ENCODE measurements around the gene EVC2.

DNA sequence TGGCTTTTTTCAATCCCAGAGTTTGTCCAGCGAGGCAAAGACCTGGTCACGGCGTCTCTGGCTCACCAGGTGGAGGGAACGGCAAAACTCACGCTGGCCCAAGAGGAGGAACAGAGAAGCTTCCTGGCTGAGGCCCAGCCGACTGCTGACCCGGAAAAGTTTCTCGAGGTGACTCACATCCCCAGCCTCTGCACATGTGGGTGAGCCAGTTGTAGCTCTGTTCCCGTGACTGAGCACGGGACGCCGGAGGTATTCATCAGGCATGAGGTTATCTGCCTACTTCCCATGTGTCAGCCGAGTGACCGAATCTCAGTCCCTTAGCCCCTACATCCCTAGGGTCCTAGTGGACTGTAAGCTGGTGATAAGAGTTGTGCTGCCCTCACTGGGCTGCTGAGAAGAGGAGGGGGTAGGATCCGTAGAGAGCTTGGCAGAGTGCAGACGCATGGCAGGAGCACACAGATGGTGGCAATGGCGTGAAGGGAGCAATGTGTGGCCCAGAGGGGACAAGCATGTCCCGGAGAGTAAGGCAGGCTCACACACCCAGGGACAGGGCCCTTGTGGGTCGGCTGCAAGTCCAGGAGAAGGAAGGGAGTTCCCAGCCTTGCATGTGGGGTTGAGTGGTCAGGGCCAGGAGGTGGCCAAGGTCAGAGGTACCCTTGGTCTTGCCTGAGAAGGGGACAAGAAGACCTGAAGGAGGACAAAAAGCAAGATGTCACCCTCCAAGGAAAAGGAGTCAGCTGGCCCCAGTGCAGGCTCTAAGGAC, 45.6 kb upstream of the EVC2 start:
- TF ChIP-seq, protein P1, sequence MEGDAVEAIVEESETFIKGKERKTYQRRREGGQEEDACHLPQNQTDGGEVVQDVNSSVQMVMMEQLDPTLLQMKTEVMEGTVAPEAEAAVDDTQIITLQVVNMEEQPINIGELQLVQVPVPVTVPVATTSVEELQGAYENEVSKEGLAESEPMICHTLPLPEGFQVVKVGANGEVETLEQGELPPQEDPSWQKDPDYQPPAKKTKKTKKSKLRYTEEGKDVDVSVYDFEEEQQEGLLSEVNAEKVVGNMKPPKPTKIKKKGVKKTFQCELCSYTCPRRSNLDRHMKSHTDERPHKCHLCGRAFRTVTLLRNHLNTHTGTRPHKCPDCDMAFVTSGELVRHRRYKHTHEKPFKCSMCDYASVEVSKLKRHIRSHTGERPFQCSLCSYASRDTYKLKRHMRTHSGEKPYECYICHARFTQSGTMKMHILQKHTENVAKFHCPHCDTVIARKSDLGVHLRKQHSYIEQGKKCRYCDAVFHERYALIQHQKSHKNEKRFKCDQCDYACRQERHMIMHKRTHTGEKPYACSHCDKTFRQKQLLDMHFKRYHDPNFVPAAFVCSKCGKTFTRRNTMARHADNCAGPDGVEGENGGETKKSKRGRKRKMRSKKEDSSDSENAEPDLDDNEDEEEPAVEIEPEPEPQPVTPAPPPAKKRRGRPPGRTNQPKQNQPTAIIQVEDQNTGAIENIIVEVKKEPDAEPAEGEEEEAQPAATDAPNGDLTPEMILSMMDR (conservative IDR thresholded peaks at IDR 0.05; ENCODE audit: low read depth, low read length): no peak
- TF ChIP-seq EZH2 (IDR thresholded peaks at IDR 0.05; ENCODE audit: borderline replicate concordance, low read depth, low read length, poor library complexity, severe bottlenecking): no peak
